Measurements from ENCODE around the gene ADNP. TPM values are rescaled to one million over a fixed set of nuclear protein-coding genes. Genes with fewer than 3 reads are reported as not detected.
"Not testable (repeated sequence)": the region's sequence is repeated elsewhere in the genome, so short reads cannot be mapped to it uniquely, and the experiment has no call there.

The ADNP gene
- total RNA-seq: 29.3 and 30.8 TPM in 2 replicates

GRCh38 chr20:50931306-50932015, at the start of gene ADNP:
Gene ADNP, minus strand, starts transcription at chr20:50931437. Its CDS starts 27,441 bp downstream, at chr20:50903996.
- DNase-seq (ENCODE audit: low read depth, low spot score): peak; percentile 84

- DNase-seq (ENCODE audit: low read depth, low spot score): peak; percentile 32
Observed at GRCh38 chr20:50980071-50980681, 48.9 kb upstream of the ADNP start.

GRCh38 chr20:50978533-50978932, 47.3 kb upstream of the ADNP start:
- DNase-seq (ENCODE audit: low read depth, low spot score): not testable (repeated sequence)

- no peak for DNase-seq (ENCODE audit: low read depth, low spot score)
Observed at GRCh38 chr20:50977066-50978021, 46.1 kb upstream of the ADNP start.

GRCh38 chr20:50975701-50976330, 44.6 kb upstream of the ADNP start:
- DNase-seq (ENCODE audit: low read depth, low spot score): no peak

GRCh38 chr20:50969912-50970311, 38.7 kb upstream of the ADNP start:
- DNase-seq (ENCODE audit: low read depth, low spot score): no peak

GRCh38 chr20:50969435-50969834, 38.2 kb upstream of the ADNP start:
- DNase-seq (ENCODE audit: low read depth, low spot score): no peak

GRCh38 chr20:50968289-50968688, 37.1 kb upstream of the ADNP start:
- no peak for DNase-seq (ENCODE audit: low read depth, low spot score)

- DNase-seq (ENCODE audit: low read depth, low spot score): no peak
Observed at GRCh38 chr20:50967586-50967985, 36.3 kb upstream of the ADNP start.

GRCh38 chr20:50959543-50960126, 28.4 kb upstream of the ADNP start:
- no peak for DNase-seq (ENCODE audit: low read depth, low spot score)

- DNase-seq (ENCODE audit: low read depth, low spot score): peak; percentile 76
Observed at GRCh38 chr20:50958615-50959542, 27.6 kb upstream of the ADNP start, which contains the start of gene MOCS3. Gene MOCS3, plus strand, starts transcription at chr20:50958818. Its CDS starts 25 bp downstream, at chr20:50958843.

GRCh38 chr20:50957798-50958614, 26.8 kb upstream of the ADNP start, which contains the start of gene DPM1:
Gene DPM1, minus strand, starts transcription at chr20:50958532. Its CDS starts 9 bp downstream, at chr20:50958523.
- peak; percentile 78 for DNase-seq (ENCODE audit: low read depth, low spot score)

GRCh38 chr20:50957276-50957675, 26.0 kb upstream of the ADNP start:
- DNase-seq (ENCODE audit: low read depth, low spot score): no peak

- no peak for DNase-seq (ENCODE audit: low read depth, low spot score)
Observed at GRCh38 chr20:50953821-50954220, 22.6 kb upstream of the ADNP start.

GRCh38 chr20:50953196-50953595, 22.0 kb upstream of the ADNP start:
- no peak for DNase-seq (ENCODE audit: low read depth, low spot score)

- no peak for DNase-seq (ENCODE audit: low read depth, low spot score)
Observed at GRCh38 chr20:50948132-50948785, 17.0 kb upstream of the ADNP start.

GRCh38 chr20:50943069-50943468, 11.8 kb upstream of the ADNP start:
- no peak for DNase-seq (ENCODE audit: low read depth, low spot score)

GRCh38 chr20:50933589-50933988, 2.4 kb upstream of the ADNP start:
- DNase-seq (ENCODE audit: low read depth, low spot score): no peak
